SW480 (cell line): Measurements from ENCODE around the gene NOL4L.
"Not testable (repeated sequence)": the region's sequence is repeated elsewhere in the genome, so short reads cannot be mapped to it uniquely, and the experiment has no call there.

Experiments
- DNase-seq: peaks from one replicate; pipeline ENCODE4 v3.0.0-alpha.2; 2016; ENCODE audit warnings: low spot score

The NOL4L gene

GRCh38 chr20:32507998-32508774, 76.9 kb downstream of the NOL4L start:
- no peak for DNase-seq

- no peak for DNase-seq
Observed at GRCh38 chr20:32506721-32507120, 78.4 kb downstream of the NOL4L start.

DNA sequence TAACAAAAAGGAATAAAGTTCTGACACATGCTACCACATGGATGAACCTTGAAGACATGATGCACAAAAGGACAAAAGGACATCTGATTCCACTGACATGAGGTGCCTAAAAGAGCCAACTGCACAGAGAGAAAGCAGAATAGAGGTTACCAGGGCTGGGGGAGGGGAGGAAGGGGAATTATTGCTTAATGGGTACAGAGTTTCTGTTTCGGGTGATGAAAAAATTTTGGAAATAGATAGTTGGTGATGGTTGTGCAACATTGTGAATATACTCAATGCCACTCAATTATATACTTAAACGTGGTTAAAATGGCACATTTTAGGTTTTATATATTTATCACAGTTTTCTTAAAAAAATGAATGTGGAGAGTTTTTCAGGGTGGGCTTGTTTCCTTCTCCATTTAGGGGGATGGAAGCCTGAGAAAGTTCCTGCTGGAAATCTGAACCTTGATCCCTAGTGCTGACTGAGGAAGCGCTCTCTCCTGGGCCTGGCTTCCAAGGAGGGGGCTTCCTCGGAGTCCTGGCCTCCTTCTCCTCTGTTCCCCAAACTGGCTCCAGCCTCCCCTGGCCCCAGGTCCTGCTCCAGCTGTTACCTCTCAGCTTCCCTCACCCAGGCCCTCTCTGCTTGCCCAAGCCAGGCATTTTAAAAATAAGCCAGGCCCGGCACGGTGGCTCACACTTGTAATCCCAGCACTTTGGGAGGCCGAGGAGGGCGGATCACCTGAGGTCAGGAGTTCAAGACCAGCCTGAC, 79.2 kb downstream of the NOL4L start:
- DNase-seq = no peak

- no peak for DNase-seq
Observed at GRCh38 chr20:32501709-32502108, 83.4 kb downstream of the NOL4L start.

DNA sequence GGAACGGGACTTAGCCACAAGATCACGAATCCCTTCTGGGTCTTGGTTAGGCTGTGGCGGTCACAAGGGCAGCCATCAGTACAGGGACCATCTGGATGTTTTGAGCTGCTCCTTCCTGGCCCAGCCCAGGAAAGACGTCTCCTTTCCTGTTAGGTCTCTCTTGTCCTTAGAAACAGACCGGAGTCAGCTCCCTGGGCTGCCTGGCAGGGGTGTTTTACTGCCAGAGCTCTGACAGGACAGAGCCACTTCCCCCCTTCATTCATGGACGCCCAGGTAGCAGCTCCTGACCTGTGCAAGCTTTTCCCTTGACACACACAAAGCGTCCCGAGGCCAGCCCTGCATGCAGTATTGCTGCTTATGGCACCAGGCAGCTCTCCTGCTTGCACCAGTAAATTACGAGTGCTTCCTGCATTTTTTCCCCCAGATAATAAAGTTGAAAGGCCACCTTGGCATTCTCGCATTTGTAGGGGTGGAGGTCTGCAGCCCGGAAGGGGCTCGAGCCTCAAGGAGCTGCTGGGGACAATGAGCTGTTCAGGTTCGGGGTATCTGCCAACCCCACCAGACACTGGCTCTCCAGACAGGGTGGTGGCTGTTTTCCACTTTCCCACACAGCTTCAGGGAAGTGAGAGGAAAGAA, 87.4 kb downstream of the NOL4L start:
- DNase-seq = no peak

GRCh38 chr20:32496811-32497533, 88.2 kb downstream of the NOL4L start:
- DNase-seq = no peak

GRCh38 chr20:32495949-32496348, 89.2 kb downstream of the NOL4L start:
- no peak for DNase-seq

GRCh38 chr20:32495217-32495565, 89.9 kb downstream of the NOL4L start:
- DNase-seq = no peak

DNA sequence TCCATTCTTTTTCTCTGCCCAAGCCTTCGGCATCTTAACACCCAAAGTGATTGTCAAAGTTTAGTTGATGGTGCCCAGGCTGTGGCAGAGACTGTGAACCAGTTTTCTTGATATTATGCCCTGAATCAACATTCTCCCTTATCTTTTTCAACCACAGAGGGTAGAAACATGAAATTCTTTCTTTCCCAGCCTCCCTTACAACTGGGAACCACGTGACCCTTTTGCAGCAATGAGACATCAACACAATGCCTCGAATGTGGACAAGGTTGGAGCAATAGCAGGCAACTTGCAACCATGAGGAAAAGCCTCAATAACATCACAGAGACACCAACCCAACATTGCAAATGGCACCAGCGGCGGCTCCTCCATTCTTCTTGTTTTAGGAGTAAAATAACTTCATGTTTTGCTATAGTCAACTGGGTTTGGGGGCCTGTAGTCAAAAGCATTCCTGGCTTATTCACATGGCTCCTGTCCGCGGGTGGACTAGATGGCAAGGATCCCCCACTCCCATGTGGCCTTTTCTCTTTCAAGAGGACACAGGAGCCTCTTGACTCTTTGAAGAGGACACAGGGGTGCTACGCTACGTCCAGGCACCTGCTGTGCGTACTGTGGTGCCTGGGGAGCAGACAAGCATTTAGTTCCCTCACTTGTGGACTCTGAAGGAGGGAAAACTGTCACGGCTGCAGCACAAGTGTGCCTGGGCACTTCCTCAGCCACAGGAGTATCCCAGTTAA, 90.5 kb downstream of the NOL4L start:
- no peak for DNase-seq

- no peak for DNase-seq
Observed at GRCh38 chr20:32493356-32493755, 91.8 kb downstream of the NOL4L start.

DNA sequence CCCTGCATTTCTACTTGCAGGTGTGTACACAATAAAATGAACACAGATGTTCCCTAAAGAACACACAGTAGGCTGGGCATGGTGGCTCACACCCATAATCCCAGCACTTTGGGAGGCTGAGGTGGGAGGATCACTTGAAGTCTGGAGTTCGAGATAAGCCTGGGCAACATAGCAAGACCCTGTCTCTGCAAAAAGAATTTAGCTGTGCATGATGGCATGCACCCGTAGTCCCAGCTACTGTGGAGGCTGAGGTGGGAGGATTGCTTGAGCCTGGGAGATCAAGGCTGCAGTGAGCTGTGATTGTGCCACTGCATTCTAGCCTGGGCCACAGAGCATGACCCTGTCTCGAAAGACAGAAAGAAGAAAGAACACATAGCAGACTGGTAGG, 93.4 kb downstream of the NOL4L start:
- not testable (repeated sequence) for DNase-seq

DNA sequence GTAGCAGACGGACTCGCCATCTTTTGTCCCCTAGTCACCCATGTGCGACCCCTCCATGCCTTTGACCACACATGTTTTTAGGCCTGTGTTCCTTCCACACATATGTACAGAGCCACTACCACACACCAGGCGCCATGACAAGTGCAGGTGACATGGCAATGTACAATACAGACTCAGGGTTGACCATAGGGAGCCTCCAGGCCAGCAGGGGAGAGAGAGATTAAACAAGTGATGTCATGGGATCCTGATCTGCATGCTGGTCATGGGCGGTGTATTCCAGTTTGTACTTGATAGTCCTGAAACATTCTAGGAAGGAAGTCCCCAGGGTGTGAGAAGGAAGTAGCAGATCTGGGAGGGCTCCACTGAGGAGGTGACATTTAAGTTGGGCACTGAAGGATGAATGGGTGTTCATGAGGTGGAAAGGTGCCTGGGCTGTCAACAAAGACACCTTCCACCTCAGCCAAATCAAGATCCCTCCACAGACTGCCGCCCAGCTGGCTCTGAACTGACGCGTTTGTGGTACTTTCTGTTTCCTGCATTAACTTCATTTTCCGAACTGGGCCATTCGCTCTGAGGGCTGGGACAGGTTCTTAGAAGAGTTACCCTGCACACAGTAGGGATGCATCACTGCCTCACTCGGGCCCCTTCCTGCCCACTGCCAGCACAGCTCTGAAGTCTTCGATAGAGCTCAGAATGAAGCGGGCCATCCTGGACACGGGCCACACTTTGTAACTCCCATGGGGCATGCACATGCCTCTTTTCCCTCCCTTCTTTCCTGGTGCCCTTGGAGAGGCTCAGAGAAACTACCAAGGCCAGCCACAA, 94.0 kb downstream of the NOL4L start:
- no peak for DNase-seq

- DNase-seq = no peak
Observed at GRCh38 chr20:32488066-32488838, 96.9 kb downstream of the NOL4L start.

DNA sequence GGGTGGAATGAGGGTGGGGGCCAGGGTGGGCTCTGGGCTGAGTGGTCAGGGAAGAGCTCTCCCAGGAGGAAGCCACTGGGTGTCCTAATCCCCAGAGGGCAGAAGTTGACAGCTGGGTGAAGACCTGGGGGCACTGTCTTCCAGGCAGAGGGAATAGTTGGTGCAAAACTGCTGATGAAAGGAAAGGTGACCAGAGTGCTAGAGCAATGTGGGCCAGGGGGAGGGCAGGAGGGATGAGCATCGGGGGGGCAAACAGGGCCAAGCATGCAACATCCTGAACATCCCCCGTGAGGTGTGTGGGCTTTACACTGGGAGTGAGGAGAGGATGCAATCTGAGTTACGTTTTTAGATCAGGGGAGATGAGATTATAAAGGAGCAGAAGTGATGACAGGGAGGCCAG, 97.8 kb downstream of the NOL4L start:
- DNase-seq = no peak

DNA sequence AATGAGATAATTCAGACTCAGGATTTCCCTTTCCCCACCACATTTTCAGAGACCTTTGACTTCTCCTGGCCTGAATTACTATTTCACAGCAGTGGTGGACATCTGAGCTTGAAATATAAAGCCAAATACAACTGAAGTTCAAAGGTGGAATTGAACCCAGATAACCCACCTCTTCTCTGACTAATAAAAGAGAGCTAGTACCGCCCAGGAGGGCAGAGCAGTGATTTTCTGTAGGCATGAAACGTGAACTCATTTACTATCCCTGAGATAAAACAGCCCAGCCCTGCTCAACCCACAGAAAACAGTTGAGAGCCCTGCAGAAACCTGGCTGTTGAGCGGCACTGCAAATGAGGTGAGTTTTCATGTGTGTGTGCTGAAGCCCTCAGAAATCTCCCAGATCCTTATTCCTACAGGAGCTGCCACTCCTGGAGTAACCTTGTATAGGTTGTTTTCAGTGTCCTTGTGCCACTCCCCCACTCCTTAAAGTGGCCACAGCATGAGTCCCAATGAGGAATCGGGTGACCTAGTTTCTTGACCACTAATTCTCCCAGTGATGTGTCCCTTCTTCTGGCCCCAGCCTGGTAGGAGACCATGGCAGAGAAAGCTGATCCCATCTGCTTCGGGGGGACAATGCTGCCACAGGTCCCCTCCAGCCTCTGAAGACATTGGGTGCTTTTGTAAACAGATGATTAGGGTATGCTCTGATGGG, 99.2 kb downstream of the NOL4L start:
- DNase-seq = no peak

GRCh38 chr20:32484958-32485769, 100.0 kb downstream of the NOL4L start:
- peak; percentile 82 for DNase-seq

- DNase-seq = peak; percentile 56
Observed at GRCh38 chr20:32484225-32484957, 100.7 kb downstream of the NOL4L start.
